HL-60/S4 treated with phorbol 12-myristate 13-acetate at 8.2 ng/mL for 4 days and 3 days (cell line): ENCODE data around the gene MROH2B.
"Not testable (repeated sequence)": the region's sequence is repeated elsewhere in the genome, so short reads cannot be mapped to it uniquely, and the experiment has no call there.

Experiments
- in situ Hi-C: fragments of 300-500 bp; cut with MboI; formaldehyde crosslinking; loops from 2 replicates; pipeline ENCODE4 v1.15.0; 2022; ENCODE audit warnings: low sequenced_read_pairs

Gene MROH2B

DNA sequence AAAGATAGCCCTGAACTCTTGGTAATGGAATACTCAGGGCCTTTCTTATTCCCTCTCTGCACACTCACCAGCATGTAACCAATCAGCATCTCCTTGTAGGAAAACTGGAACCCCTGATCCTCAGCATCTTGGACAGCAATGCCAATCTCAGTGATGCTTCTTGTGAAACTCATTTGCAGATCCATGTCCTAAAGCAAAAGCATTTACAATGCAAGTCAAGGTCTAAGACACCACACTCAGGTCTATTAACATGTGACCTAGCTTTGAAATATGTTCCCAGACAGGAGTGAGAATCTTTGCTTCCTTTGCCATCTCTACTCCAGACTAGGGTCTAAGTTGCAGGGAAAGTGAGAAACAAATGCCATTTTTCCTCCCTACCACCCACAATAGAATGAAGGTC lies 38.2 kb downstream of the MROH2B start:
- in situ Hi-C loops, result no loop called here

DNA sequence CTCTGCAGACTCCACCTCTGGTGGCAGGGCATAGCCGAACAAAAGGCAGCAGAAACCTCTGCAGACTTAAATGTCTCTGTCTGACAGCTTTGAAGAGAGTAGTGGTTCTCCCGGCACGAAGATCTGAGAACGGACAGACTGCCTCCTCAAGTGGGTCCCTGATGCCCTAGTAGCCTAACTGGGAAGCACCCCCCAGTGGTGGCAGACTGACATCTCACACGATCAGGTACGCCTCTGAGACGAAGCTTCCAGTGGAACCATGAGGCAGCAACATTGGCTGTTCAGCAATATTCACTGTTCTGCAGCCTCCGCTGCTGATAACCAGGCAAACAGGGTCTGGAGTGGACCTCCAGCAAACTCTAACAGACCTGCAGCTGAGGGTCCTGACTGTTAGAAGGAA lies 48.5 kb downstream of the MROH2B start:
- in situ Hi-C loops, result not testable (repeated sequence)

DNA sequence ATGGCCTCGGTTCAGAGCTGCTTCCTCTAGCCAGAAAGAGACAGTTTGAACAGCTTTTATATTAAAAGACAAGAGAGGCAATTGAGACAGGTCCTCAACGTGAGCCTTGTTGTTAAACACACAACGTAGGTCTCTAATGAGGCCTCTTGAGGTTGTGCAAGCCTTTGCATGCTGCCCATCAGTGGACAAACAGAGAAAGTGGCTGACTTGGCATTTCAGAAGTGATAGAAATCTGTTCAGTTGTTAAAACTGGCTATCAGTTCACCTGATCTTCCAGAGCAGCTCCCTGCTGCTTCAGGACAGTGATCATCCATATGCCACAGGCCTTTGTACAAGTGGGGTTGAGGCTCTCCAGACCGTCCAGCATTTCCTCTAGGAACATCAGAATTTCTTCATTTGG lies 58.8 kb downstream of the MROH2B start:
- in situ Hi-C loops, result no loop called here

DNA sequence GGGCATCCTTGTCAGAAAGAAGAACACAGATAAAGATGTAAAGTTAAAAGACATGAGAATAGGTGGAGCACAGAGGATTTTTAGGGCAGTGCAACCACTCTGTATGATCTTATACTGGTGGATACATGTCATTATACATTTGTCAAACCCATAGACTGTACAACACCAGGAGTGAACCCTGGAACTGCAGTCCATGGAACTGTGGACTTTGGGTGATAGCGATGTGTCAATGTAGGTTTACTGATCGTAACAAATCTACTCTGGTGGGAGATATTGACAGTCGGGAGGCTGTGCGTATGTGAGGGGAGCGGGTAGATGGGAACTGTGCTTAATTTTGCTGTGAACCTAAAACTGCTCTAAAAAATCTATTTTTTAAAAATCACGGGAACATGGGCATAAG lies 60.6 kb downstream of the MROH2B start:
- in situ Hi-C loops, result no loop called here

DNA sequence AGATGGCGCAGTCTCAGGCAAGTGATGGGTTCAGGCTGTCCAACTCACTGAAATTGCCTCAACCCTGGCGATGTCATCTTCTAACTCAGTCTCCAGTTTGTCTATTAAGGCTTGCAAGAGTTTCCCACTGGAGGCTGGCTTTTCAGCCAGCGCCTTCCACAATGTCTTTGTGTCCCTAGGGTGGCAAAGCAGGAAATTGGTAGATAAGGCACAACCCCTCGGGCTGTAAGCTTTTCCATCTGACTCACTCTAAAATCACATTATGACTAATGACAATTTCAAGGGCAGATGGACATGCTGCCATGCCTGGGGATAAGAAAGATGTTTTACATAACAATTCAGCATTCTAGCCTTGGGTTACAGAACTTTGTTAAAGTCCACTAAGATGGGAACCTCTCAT lies 61.9 kb downstream of the MROH2B start:
- in situ Hi-C loops, result no loop called here

DNA sequence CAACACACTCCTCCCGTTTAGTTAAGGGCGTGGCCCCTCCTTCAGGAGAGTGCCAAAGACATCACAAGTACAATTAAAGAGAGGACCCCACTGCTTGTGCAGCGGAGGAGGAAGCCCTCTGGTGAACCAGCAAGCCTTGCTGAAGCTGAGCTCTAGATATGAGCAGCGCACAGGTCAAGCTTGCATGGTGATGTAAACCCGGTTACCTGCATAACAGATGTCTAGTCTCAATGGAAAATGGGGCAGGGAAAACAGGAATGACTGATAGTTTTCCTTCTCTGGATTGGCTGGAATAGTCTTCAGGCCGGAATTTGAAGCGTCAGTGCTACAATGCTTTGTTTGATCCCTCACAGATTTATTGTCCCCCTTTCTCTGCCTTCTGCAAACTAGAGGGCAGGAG lies 66.2 kb downstream of the MROH2B start:
- in situ Hi-C loops, result no loop called here

DNA sequence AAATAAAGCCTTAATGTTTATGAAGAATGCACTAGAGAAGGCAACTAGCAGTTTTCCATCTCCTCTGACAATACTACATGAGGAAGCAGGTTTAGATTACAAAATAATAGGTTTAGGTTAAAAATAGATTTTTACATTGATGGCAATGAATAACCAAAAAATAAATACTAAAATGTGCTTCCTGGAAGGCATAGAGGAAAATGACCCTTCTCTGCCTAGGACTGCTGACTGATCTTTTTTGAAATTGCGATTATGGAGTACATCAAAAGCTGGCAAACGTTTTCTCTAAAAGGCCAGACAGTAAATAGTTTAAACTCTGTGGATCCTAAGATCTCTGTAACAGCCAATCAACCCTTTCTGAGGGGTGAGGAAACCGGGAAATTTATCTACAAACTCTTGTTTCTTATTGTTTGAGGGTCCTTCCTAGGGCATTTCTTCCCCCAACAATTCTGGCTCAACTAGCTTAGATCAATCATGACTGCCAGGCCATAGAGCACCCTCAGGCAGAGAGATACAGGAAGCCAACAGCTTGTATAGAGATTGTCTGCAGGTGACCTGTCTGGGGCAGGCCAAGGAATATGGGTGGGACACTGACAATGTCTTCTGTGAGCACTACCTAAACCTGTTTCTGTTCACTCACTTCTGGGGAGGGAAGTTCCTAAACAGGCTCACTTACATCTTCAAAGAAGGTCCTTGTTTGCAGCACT lies 67.3 kb downstream of the MROH2B start:
- in situ Hi-C loops, result no loop called here

DNA sequence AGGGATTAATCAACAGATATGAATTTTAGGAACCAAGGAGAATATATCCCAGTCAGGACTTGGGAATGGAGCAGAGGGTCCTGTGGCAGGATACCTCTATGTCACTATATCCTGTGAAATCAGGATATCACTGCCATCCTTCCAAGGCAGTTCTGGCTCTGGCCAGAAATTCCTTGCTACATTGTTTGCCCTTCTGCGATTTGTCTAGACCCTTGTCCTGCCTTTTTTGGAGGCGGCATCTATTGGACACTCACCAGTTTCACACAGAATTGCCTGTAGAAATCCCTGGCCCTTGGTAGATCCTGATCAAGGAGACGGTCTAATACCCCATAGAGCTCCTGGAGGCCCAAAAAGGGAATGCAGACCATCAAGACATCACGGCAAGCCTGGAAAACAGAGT lies 71.2 kb downstream of the MROH2B start:
- in situ Hi-C loops, result no loop called here

DNA sequence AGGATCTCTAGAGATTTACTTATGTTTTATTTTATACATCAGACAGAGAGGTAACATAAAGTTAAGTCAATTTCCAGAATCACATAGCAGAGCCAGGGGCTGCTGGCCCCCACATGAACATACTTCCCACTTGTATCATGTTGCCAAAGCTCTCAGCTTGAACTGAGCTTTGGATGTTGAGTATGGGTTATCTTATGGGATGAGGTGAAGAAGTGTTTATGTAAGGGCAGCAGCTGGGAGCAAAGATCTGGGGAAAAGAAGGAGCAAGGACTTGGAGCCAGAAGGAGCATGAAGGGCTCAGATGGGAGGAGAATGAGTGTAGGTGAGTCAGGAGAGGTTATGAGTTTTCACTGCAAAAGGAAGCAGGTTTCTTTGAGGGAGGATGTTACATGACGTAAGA lies 72.0 kb downstream of the MROH2B start:
- in situ Hi-C loops, result no loop called here

DNA sequence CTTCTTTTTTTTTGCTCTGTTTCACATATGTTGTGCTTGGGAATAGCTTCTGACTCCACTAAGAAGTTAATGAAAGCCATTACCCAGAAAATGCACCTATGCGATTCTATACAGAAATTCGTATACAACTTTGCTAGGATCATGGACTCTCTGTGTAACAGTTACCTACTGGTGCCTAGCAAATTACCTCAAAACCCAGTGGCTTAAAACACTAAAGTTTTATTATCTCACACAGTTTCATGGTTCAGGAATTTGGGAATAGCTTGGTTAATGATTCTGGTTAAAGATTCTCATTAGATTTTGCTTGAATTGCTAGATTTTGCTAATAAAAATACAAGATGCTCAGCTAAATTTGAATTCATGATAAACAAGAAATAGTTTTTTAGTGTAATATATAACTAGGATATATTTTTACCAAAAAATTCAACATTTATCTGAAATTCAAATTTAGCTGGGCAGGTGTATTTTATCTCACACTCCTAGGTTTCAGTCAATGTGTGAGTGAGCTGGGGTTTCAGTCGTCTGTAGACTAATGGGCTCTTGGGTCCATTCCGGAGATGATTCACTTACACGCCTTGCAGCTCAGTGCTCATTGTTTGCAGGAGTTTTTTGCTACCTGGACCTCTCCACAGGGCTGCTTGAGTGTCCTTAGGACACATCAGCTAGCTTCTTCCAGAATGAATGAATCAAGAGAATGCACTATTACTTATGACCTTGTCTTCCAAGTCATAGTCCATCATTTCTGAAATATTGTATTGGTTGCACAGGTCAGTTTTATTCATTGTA lies 75.1 kb downstream of the MROH2B start:
- in situ Hi-C loops, result no loop called here

DNA sequence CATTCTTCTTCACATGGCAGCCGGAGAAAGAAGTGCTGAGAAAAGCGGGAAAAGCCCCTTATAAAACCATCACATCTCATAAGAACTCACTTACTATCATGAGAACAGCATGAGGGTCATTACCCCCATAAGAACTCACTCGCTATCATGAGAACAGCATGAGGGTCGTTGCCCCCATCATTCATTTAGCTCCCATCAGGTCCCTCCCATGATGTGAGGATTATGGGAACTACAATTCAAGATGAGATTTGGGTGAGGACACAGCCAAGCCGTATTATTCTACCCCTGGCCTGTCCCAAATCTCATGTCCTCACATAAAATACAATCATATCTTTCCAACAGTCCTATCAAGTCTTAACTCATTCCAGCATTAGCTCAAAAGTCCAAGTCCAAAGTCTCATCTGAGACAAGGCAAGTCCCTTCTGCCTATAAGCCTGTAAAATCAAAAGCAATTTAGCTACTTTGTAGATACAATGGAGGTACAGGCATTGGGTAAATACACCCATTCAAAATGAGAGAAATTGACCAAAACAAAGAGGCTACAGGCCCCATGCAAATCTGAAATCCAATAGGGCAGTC lies 79.1 kb downstream of the MROH2B start:
- in situ Hi-C loops, result no loop called here

DNA sequence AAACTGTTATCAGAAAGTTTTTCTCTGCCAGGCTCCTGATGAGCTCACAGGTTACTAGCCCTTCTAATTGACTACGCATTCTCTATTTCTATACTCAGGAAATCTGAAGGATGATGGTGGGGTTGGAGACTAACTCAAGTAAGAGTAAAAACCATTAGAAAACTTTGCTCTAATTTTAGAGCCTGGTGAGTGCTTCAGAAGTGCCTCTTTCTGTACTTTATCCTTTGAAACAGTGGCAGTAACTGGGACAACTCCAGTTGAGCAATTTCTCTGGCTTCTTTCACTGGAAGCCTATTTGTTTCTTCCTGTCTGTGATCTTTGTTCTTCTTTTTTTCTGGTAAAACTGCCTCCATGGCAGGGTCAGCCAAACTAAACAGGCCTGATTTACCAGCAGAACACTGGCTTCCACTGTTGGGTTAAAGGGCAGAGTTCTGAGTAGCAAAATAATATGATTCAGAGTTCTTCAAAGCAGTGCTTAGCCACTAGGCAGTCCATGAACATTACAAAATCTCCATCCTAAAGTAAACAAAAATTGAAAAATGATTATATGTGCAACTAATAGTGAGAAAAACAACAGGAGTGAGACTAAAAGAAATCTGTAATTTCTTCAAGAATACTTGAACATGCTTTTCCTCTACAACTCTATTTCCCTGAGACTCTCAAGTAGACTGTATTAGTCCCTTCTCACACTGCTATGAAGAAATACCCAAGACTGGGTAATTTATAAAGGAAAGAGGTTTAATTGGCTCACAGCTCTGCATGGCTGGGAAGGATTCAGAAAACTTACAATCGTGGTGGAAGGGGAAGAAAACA lies 79.8 kb downstream of the MROH2B start:
- in situ Hi-C loops, result no loop called here

DNA sequence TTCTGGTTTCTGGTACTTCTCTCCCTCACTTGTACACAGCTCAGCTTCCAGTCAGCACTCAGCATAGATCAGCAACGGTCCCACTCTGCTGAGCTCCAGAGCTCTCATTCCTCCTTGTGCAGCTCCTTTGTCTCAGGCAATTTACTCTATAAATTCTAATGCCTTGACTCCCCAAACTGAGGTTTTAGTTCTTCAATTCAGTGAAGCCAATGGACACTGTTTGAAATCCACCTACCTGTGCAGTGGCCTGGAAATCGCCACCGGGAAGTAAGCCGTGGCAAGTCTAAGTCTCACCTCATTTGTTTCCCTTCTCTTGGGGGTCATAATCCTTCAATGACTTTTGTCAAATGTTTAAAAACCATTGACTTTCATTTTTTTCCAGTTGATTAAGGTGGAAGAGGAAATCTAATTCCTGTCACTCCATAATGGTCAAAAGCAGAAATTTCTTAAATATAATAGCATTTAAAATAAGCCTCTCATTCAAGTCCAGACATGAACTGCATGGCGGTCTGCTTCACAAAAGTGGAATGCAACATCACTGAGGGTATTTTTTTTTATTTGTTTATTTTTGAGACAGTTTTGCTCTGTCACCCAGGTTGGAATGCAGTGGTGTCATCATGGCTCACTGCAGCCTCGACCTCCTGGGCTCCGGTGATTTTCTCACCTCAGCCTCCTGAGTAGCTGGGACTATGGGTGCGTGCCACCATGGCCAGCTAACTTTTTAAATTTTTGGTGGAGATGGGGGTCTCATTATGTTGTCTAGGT lies 82.2 kb downstream of the MROH2B start:
- in situ Hi-C loops, result no loop called here

DNA sequence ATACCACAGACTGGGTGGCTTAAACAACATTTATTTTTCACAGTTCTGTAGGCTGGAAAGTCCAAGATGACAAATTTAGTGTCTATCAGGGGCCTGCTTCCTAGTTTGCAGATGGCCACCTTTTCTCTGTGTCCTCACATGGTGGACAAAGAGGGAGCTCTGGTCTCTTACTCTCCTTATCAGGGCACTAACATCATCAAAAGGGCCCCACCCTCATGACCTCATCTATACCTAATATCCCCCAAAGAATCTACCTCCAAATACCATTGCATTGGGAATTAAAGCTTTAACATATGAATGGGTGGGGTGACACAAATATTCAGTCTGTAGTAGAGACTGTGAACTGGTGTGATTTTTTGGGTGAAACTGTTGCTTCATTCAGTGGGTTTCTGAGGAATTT lies 83.8 kb downstream of the MROH2B start:
- in situ Hi-C loops, result no loop called here

DNA sequence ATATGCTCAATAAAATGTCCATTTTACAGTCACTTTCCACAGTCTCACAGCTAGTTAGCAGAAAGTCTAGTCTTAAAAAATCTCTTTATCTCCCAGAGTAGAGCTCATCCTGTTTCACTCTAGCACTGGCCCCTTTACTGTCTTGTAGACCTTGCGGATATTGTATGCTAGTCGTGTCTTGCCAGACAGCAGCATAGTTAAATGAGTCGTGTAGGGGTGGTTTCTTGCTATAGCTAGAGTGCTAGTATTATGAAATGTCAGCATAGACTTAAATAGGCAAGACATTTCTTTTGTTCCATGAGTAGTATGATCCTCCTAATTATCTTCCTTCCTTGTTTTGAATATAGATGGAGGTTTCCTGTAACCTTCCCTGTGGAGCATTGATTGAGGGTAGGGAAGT lies 84.5 kb downstream of the MROH2B start:
- in situ Hi-C loops, result no loop called here

DNA sequence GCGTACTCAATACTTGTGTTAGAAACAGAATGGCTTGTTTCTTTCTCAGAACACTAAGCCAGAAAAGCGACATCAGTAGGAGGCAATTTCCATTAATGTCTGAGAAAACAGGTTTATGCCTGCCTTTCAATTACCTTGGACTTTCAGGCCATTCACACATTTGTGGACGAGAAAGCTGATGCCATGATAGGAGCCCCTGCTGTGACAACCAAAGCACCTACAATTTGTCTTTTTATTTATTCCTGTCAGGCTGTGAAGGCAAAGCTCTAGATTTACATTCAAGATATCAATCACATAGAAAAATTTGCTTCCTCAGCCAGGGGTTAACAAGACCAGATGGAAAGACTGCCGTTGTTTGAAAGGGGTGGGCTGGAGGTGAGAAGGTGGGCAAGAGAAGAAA lies 85.6 kb downstream of the MROH2B start:
- in situ Hi-C loops, result no loop called here

DNA sequence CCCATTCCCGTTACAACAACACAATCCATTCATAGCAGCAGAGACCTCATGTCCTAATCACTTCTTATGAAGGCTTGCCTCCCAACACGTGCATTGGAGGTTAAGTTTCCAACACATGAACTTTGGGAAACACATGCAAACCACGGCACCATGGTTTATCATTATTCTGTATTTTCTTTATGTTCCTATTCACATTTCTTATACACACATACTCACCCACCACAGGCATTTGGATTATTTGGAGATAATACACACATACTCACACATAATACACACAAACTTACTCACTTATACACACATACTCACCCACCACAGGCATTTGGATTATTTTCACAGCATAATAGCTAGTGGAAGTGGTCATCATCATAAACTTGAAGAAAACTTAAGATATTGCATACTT lies 86.3 kb downstream of the MROH2B start:
- in situ Hi-C loops, result no loop called here

DNA sequence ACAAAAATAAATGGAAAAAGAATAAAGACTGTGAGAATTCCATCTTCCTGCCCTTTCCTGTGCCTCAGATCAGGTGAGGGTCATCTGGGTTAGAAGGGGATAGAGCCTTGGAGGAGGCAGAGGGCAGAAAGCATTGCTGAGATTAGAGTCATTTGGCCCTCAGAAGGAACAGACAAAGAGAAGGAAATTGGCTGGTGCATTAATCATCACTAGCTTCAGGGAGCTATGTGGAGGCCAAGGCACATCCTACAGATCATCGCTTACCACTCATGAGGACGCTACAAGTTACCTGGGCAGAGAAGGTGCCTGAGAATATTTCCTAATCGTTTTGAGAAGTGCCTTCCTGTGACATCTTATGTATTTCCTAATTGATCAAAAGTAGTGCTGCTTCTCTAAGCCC lies 87.4 kb downstream of the MROH2B start:
- in situ Hi-C loops, result no loop called here

DNA sequence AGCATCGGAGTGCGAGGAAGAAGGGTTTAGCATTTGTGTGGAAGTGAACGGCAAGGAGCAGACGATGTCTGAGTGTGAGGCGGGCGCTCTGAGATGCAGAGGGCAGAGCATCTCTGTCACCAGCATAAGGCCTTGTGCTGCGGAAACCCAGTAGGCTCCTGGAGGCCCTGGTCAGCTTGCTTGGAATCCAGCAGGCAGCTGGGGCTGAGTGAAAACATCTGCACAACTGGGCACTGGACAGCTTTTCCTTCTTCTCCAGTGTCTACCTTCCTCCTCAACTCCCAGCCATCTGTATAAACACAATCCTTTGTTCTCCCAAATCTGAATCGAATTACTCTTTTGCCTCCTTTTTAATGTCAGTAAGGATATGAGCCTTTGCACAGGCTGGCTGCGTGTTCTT lies 89.7 kb downstream of the MROH2B start:
- in situ Hi-C loops, result no loop called here

DNA sequence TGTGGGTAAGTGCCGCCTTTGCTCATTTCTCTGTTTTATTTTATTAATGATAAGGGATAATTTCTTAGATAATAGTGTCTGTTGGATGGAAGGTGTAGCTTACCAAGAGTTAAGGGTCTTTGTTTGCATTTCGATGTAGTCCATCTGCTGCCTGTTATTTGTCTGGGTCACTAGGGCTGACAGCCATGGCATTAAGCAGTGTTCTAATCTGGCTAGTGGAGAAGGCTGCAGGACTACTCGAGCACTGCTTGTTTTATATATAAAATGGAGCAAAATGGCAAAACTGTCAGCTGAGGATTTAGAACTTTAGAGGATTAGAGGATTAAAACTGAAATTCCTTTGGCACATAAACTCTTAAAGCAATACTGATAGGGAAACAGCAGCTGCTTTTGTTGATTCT lies 94.3 kb downstream of the MROH2B start:
- in situ Hi-C loops, result no loop called here

DNA sequence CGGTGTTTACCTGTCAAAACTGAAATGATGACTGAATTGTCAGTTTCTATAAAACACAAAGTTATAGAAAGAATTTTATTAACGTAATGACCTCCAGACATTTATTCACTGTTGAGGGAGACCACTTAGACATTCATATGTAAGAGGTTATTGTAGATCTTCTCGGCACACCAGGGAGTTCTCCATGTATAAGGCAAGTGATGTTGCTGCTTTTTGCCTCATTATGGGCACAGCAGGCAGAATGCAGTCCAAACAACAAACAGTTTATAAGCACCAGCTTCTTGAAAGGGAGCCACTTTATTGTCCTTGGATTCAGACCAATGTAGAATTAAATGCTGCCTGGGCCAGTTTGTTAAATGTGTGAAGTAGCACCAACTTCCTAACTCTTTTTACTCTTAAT lies 95.1 kb downstream of the MROH2B start:
- in situ Hi-C loops, result no loop called here
